Loucy (cell line): ENCODE data around the gene TBC1D3B.
"Not testable (repeated sequence)": the region's sequence is repeated elsewhere in the genome, so short reads cannot be mapped to it uniquely, and the experiment has no call there.

Source experiments
- H2AFZ ChIP-seq: fragments of 200-600 bp; sonication (generic); 2 replicates; pipeline ENCODE4 v1.6.0; 2016; ENCODE audit warnings: antibody characterized with exemption, mild to moderate bottlenecking, low read length, moderate library complexity
- H3F3A ChIP-seq: fragments of 200-600 bp; 2 replicates; pipeline ENCODE4 v1.6.0; 2016; ENCODE audit warnings: antibody characterized with exemption, low read depth, mild to moderate bottlenecking
- H3K27me3 ChIP-seq: fragments of 200-600 bp; sonication (generic); 2 replicates; pipeline ENCODE4 v1.6.1; 2014; ENCODE audit warnings: low read length, mild to moderate bottlenecking; ENCODE audit not compliant: insufficient read depth, poor library complexity, severe bottlenecking
- H3K36me3 ChIP-seq: fragments of 200-600 bp; sonication (generic); 2 replicates; pipeline ENCODE4 v1.6.1; 2016; ENCODE audit warnings: low read length; ENCODE audit not compliant: insufficient read depth
- H3K4me1 ChIP-seq: fragments of 200-600 bp; sonication (generic); 2 replicates; pipeline ENCODE4 v1.5.1; 2014; ENCODE audit warnings: low read length, mild to moderate bottlenecking; ENCODE audit not compliant: insufficient read depth, poor library complexity, severe bottlenecking
- H3K4me2 ChIP-seq: fragments of 200-600 bp; sonication (generic); 2 replicates; pipeline ENCODE4 v1.6.0; 2014; ENCODE audit warnings: antibody characterized with exemption, low read length, low read depth, mild to moderate bottlenecking; ENCODE audit not compliant: poor library complexity, severe bottlenecking
- H3K4me3 ChIP-seq: fragments of 200-600 bp; sonication (generic); 2 replicates; pipeline ENCODE4 v1.5.1; 2014; ENCODE audit warnings: low read length, mild to moderate bottlenecking, mixed read lengths; ENCODE audit not compliant: poor library complexity, severe bottlenecking
- H3K79me2 ChIP-seq: fragments of 200-600 bp; sonication (generic); 2 replicates; pipeline ENCODE4 v1.6.1; 2014; ENCODE audit warnings: low read length; ENCODE audit not compliant: insufficient read depth
- H3K9ac ChIP-seq: fragments of 200-600 bp; sonication (generic); 2 replicates; pipeline ENCODE4 v1.6.0; 2014; ENCODE audit warnings: mild to moderate bottlenecking, low read depth, low read length, moderate library complexity; ENCODE audit not compliant: poor library complexity, severe bottlenecking
- H3K9me2 ChIP-seq: fragments of 200-600 bp; sonication (generic); replicated peaks from 2 replicates; pipeline ENCODE4 v1.6.1; 2016; ENCODE audit warnings: low read depth, low read length, mixed read lengths
- H3K9me3 ChIP-seq: fragments of 200-600 bp; sonication (generic); 2 replicates; pipeline ENCODE4 v1.6.1; 2014; ENCODE audit warnings: mild to moderate bottlenecking, antibody characterized with exemption, low read length, low read depth; ENCODE audit not compliant: insufficient read depth
- H4K20me1 ChIP-seq: fragments of 200-600 bp; sonication (generic); 2 replicates; pipeline ENCODE4 v1.6.0; 2014; ENCODE audit warnings: antibody characterized with exemption, low read length, mild to moderate bottlenecking; ENCODE audit not compliant: insufficient read depth, poor library complexity, severe bottlenecking
- CTCF ChIP-seq: fragments of 200-600 bp; sonication (generic); conservative IDR thresholded peaks from 2 replicates; pipeline ENCODE4 v1.5.1; 2014; ENCODE audit warnings: mild to moderate bottlenecking, antibody characterized with exemption, low read length
- EZH2phosphoT487 ChIP-seq: fragments of 200-600 bp; IDR thresholded peaks from 2 replicates; pipeline ENCODE4 v1.6.1; 2018; ENCODE audit warnings: antibody characterized with exemption, mild to moderate bottlenecking, moderate library complexity, borderline replicate concordance

Gene TBC1D3B

GRCh38 chr17:36189993-36190392, 13.6 kb upstream of the TBC1D3B start:
- not testable (repeated sequence) for H3K79me2 ChIP-seq, H4K20me1 ChIP-seq, H3K27me3 ChIP-seq, H3F3A ChIP-seq, H2AFZ ChIP-seq, H3K4me2 ChIP-seq, H3K9ac ChIP-seq, H3K9me2 ChIP-seq, H3K9me3 ChIP-seq, H3K36me3 ChIP-seq, H3K4me3 ChIP-seq
- peaks cover 19% of the 10 kb centered on the region for H3K4me1 ChIP-seq

- Histone ChIP-seq H3K27me3 (no peaks in the 10 kb centered on the region), H3F3A (no peaks in the 10 kb centered on the region), H3K4me1 (peaks cover 19% of the 10 kb centered on the region), H3K9me2 (no peaks in the 10 kb centered on the region), H3K9me3 (no peaks in the 10 kb centered on the region), H3K79me2 (no peaks in the 10 kb centered on the region), H3K4me3 (no peak overlapping the region), H4K20me1 (no peaks in the 10 kb centered on the region), H3K36me3 (no peaks in the 10 kb centered on the region), H3K9ac (peak overlapping the region; percentile 8), H3K4me2 (peak overlapping the region; percentile 31), H2AFZ (no peak overlapping the region)
- TF ChIP-seq CTCF (no peak), EZH2phosphoT487 (no peak)
Observed at GRCh38 chr17:36188891-36189306, 12.5 kb upstream of the TBC1D3B start.

GRCh38 chr17:36187943-36188665, 11.7 kb upstream of the TBC1D3B start:
- H4K20me1 ChIP-seq, H3K4me3 ChIP-seq, H3K9me2 ChIP-seq, H2AFZ ChIP-seq, H3F3A ChIP-seq, H3K27me3 ChIP-seq, H3K9me3 ChIP-seq, H3K36me3 ChIP-seq, H3K79me2 ChIP-seq: not testable (repeated sequence)
- Histone ChIP-seq H3K4me2 (peak overlapping the region; percentile 31), H3K9ac (peak overlapping the region; percentile 8), H3K4me1 (peaks cover 19% of the 10 kb centered on the region)

GRCh38 chr17:36186810-36187763, 10.7 kb upstream of the TBC1D3B start:
- not testable (repeated sequence) for H3K27me3 ChIP-seq, H3F3A ChIP-seq, H3K9ac ChIP-seq, H2AFZ ChIP-seq, H4K20me1 ChIP-seq, H3K4me2 ChIP-seq, H3K9me2 ChIP-seq, H3K36me3 ChIP-seq, H3K79me2 ChIP-seq, H3K9me3 ChIP-seq, H3K4me3 ChIP-seq
- H3K4me1 ChIP-seq = peaks cover 14% of the 10 kb centered on the region
